NCI-H524 (cell line): ENCODE data around the gene ZNF112.

Experiments used
- DNase-seq, 2 experiments: peaks; one replicate each; lab custom pipeline; 2025; lab: John Stamatoyannopoulos, UW

Gene ZNF112

DNA sequence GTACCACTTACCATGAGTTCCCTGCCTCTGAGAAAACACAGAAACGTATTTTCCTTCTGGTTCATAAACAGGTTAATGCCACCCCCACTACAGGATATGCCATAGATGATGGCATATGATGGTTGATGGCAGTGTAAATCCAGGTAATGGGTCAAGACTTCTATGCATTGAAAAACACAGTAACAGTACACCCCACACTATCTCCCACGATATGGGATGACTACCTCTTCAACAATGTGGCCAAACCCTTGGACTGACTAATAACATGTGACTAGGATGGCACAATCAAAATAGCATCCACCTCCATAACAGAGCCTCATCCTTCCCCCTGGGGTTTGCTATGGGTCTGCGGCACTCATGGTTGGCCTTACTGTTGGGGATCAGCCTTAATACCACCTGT is 73.6 kb downstream of the ZNF112 start:
- DNase-seq = no peak

DNA sequence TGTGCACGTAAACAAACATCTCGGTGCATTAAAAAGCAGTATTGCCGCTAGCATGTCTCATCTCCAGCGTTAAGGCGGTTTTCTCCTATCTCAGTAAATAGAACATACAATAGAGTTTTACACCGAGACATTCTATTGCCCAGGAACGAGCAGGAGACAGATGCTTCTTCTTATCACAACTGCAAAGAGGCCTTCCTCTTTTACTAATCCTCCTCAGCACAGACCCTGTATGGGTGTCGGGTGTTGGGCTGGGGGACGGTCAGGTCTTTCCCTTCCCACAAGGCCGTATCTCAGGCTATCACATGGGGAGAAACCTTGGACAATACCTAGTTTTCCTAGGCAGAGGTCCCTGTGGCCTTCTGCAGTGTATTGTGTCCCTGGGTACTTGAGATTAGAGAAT is 75.6 kb downstream of the ZNF112 start:
- DNase-seq = peak in 1 of 2 experiments; percentile 8

DNA sequence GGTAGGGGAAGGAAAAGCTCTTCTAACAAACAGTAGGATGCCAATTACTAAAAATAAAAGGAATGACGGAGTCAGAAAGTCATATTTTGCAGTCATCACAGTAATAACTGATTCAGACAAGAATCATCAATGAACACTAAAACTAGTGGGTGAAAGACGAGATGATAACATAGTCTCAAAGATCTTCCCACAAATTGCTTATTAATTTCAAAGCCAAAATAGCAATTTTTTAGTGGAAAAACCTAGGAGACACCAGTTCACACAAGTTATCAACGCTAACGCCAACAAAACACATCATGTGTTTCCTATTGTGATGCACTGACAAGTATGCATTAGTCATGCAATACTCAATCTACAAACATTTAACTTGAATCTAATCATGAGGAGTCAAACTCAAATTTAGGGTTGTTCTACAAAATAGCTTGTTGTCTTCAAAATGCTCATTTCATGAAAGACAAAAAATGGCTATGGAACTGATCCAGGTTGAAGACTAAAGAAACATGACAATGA is 78.2 kb downstream of the ZNF112 start:
- no peak for DNase-seq

DNA sequence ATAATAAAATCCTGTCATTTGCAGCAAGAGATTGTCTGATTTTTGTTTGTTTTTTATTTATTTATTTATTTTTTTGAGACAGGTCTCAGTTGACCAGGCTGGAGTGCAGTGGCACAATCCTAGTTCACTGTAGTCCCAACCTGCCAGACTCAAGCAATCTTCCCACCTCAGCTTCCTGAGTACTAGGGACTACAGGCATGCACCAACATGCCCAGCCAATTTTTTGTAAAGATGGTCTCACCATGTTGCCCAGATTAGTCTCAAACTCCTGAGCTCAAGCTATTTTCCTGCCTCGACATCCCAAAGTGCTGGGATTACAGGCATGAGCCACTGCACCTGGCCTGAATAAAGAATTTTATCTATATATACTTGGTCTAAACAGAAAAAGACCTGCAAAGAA is 79.1 kb downstream of the ZNF112 start:
- DNase-seq = no peak
